NCI-H226 (cell line): ENCODE results near the gene TRMT61A.

Source experiments
- DNase-seq: peaks from one replicate; pipeline ENCODE4 v3.0.0-alpha.2; 2015

TRMT61A gene

DNA sequence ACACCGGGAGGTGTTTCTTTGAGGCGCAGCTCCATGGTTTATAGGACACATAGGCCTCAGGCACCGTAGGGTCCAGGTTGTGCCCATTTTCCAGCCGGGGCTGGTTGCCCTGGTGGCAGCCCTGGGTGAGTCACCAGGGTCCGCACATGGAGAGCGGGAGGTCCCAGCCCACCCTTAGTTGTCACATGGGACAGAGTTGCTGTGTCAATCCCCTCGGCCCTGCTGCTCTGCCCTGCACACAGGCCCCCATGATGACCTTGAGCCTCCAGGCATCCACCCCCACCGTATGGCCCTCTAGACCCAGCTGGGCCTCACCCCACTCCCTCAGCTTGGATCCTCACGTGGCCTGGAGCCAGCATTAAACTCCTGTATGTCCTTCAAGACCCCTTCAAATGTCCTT, 7.7 kb downstream of the TRMT61A start:
- no peak for DNase-seq

DNA sequence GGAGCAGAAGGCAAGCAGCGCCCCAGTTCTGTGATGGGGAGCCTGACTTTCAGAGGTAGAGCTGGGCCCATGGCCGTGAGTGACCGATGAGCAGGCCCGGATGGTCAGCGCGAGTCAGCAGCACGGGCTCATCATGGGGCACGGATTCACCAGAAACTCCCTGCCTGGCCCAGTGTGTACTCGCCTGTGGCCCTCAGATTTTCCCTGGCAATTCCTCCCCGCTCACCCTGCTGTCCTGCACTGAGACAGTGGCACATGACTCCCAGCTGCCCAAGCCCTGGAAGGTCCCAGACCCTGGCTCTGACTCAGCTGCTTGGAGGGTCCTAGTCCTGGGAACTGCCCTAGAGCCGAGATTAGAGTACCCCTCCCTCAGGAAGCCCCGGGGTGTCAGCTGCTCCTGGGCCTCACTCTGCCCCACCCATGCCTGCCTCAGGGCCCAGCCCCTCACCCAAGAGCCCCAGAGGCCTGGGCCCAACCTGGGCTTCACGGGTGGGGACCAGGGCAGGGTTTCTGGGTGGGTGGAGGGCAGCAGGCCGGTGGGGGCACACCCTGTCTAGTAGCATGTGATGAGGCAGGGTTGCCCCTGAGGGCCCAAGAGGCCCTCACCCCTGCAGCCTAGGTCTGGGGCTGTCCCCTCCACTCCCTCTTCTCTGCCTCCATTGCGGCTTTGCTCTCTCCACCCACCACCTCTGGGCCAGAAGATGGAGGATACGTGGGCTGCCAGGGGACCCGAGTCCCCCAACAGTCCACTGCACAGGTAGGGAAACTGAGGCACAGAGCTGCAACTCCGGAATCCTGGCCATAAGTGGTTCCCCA, 8.4 kb downstream of the TRMT61A start:
- DNase-seq = no peak

DNA sequence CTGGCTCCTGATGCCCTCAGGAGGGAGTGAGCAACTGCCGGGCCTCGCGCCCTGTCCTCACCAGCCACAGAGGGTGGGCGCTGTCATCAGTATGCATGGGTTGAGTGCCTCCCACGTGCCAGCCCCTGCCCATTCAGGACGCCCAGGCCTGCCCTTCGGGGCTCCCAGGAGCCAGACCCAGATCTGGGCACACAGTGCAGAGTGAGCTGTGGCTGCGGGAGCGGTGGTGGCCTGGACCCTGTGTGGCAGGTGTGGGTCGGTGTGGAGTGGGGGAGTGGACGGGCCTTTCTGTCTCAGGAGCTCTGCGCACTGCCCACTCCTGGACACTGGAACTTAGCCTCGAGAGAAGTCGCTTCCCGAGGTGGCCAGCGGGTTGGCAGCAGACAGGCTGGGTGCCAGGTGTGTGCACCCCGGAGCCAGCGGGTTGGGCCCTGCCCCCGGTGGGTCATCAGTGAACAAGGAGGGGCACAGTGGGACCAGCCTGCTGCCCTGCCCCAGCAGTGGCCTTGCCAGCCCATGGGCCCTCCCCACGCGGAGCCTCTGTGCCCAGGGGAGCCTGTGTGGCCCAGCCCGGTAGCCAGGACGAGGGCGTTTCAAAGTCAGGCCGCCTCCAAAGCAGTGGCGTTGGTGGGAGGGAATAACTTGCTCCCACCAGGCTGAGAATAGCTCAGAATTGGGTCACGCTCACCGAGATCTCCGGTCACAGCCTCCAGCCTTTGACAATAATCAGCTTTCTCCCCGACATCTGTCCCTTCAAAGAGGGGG, 9.5 kb downstream of the TRMT61A start:
- DNase-seq = no peak

GRCh38 chr14:103539056-103539825, 10.2 kb downstream of the TRMT61A start:
- no peak for DNase-seq

DNA sequence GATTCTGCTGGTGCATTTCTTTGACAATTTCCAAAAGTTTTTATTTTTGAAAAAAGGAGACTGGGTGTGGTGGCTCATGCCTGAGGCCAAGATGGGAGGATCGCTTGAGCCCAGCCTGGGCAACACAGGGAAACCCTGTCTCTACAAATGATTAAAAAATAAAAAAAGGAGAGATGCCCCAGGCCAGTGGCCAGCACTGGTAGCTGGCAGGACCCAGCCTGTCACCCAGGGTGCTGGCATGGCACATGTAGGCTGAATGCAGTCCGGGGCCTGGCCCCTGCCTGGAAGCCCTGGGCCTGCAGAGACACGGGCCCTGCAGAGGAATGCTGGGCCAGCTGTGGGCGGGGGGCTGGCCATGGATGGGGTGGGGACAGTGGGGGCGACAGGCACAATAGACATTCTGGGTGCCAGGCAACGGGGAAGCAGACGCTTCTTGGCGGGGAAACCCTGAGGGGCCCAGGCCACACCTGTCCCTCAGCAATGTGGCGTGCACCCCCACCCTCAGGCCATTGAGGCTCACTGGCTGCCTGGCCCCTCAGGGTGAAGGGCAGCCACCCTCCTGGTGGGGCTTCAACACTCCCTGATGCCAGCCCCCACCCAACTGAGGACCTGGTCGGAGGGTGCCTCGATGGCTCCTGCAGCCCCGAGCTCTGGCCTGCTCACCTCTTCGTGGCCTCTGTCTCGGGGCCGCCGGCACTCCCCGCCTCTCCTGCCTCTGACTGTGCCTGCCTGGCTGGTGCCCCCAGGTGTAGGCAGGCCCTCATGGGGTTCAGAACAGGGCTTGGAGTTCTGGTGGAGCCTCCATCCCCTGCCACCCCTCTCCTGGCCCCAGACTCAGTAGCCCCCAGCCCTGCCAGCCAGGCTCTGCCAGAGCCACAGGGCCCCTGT, 12.1 kb downstream of the TRMT61A start:
- no peak for DNase-seq

DNA sequence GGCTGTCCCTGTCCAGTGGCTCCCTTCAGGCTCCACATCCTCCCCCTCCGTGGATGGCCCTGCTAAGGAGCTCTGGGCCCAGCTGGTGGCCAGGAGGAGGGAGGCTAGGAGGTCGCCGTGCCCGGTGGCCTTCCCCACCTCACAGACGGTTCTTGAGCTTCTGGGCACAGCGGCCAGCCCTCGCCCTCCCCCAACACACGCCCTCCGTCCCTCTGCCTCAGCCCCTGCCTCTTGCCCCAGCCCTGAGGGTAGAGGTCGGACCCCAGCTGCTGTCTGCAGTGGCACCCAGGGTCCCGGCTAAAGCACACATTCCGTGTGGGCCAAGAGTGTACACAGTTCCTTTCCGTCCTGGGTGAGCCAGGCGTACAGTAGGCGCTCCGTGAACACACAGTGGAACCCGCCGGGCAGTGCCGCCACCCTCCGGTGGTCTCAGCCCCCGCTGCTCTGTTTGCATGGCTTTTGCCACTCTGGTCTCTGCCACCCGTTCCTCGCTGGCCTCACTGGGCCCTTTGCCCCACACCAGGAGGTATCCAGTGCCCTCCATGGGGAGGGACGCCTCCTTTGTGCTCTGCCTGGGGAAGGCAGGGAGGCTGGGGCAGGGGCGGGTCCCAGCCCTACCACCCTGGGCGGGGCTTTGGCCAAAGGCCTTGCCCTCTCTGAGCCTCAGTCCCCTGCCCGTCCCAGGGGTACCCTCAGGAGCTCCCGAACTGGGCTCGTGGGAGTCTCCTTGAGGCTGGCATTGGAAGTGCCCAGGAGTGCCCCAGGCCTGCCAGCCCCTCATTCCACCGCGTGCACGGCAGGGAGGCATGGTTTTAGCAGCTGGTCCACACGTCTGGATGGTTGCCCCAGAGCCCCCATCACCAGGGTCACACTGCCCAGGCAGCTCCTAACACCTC, 13.0 kb downstream of the TRMT61A start:
- no peak for DNase-seq

DNA sequence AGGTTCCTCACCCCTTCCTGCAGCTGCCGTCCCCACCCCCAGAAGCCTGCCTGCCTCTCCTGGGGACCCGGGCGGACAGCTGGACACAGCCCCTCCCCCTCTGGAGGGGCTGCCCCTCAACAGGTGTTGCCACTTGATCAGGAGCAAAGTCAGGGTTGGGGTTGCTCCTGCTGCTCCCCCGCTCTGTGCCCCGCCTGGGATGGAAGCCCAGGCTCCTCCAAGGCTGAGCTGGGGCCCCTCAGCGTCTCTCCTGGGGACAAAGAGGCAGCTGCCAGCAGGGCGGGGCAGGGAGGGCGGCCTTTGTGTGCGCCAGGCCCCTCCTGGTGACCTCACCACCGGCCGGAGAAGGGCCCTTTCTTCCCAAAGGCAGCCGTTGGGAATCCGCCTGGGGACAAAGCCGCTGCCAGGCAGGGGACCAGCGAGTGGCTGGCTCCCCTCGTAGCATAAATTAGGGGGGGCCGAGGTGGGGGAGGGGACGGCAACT, 13.7 kb downstream of the TRMT61A start:
- DNase-seq = no peak

DNA sequence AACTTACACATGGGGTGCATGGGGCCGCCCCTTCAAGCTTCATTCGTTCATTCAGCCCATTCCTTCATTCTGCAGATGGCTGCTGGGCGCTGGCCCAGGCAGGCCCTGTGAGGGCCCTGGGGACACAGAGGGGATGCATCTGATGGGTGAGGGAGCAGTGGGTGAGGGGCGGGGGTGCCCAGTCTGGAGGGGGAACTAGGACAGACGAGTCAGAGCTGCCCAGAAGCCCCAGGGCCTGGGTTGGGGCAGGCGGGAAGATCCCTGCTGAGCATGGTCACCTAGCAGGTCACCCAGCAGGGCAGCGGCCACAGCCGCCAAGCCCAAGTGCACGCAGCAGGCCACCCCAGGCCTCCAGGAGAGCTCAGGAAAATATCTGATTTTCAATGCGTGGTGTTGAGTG, 14.1 kb downstream of the TRMT61A start:
- DNase-seq = no peak

DNA sequence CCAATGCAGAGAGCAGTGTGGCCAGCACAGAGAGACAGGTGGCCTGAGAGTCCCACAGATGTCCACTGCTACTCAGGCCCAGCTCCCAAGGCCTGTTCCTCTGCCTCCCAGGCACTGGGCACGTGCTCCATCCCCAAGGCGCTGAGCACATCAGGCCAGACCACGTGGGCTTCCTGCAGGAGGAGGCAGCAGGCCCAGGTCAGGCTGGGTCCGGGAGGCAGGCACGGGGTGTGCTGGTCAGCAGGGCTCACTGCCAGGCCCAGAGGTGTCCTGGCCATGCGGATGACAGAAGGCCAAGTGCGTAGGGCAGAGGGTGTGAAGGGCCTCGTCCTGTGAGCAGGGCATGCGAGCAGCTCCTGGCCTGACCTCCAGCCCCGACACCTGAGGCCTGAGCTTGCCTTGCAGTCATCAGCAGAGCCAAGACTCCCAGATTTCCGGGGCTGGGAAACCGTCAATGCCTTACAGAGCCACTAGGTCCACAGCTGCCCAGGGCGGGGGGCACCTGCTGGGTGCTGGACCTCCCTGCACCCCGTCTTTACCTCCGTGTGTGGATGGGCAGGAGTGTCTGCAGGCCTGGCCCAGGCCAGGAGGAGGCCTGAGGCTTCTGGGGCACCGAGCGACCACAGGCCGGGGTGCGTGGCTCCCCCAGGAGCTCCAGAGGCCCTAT, 14.9 kb downstream of the TRMT61A start:
- DNase-seq = no peak

- no peak for DNase-seq
Measured at GRCh38 chr14:103544388-103545218, 15.6 kb downstream of the TRMT61A start.

DNA sequence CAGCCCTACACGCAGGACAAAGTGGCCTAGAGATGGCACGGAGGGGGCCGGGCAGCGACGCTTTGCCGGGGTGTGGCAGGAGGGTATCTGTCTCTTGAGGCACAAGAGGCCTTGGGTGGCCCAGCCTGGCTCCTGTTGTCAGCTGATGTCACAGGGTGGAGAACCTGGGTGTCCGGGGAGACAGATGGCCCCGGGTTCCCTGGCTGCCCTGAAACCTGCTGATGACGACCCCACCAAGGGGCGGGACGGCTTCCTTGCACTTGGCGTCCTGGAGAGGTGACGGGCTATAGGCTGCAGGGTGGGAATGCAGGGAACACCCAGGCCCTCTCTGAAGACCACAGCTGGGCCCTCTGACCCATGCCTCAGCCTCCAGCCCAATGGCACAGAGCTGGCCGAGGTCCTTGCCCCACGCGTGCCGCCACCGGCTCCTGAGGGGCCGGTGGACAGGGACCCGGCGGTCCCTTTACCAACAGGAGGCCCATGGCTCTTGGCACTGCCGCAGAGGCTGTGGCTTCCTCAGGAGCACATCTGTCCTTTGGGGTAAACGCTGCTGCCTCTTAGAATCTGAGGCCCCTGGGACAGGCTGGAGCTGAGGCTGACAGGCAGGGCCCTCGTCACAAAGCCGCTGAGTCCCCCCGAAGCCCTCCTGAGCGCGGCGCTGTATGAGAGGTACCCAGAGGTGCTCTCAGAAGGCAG, 16.4 kb downstream of the TRMT61A start:
- DNase-seq = no peak

DNA sequence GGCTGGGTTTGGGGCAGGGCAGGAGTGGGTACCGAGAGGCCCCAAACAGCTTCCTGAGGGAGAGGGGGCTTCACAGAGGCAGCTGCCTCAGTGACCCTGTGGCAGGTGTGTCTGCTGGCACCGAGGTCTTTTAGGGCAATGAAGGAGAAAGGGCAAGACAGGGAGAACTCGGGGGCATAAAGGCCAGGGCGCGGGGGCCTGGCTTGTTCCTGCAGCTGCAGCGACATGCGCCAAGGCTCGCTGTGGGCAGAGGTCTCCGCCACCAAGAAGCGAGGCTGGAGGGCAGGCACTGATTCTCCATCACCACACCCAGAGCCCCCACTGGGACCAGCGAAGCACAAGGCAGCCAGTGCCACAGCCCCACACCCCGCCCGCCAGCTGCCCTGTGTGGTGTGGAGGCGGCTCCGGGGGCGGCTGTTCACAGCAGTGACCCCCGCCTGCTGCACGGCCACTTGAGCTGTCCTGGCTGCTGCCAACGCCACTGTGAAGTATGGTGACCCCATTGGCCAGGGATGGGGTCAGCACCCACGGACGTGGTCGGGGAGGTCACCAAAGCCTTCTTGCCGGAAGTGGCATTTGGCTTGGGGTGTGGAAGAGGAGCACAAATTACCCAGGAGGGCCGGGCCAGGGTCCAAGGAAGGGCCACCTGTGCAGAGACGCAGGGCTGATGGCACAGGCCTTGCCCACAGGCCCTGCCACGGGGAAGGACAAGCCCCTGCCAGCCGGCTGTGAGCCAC, 17.1 kb downstream of the TRMT61A start:
- DNase-seq = no peak

DNA sequence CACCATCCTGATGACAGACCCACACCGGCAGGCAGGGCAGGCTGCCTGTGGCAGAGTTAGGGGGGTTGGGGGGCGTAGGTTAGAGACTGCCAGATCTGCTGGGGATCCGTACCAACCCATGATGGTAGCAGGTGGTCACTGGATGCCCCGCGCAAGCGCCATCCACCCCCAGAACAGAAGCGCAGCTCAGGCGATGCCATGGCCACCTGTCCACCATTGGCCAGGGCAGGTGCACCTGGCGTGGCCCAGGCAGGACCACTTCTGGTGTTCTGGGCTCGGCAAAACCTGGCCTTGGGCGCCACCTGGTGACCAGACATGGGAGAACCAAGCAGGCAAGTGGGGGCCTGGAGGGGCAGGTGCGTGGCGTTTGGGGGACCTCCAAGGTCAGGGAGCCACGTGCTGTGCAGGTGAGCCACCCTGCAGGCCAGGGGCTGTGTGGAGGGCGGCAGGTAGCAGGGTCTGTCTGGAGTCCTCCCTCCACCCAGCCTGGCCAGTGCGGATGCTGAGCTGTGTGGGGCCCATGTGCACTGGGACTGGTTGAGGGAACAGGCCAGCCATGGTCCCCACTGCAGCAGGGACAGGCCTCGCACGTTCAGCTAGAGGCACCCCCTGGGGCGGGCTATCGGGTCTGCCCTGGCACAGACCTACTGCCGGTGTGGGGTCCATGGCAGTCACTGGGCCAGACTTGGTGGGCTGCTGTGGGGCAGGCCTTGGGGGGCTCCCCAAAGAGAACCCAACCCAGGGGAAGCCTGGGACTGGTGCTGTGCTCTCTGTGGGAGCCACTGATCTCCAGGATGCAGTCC, 17.9 kb downstream of the TRMT61A start:
- no peak for DNase-seq

DNA sequence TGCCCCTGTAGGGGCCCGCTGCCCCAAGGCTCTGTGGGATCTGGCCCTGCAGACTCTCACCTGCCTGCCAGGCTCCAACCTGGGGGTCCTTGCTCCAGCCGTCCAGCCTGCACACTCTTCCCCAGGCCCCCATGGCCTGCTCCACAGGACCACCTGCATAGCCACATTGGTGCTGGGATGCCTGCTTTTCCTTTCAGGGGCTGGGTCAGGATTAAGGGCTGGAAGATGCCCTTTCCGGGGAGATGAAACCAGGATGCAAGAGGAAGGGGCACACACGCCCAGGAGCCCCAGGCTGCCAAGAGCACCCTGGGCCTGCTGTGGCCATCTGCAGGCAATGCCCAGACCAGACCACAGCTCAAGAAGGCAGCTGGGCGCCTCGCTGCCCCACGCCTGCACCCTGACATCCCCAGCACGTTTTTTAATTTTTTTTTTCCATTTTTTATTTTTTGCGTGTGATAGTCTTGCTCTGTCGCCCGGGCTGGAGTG, 18.5 kb downstream of the TRMT61A start:
- DNase-seq = no peak

- DNase-seq = no peak
Measured at GRCh38 chr14:103547941-103548462, 19.0 kb downstream of the TRMT61A start.

DNA sequence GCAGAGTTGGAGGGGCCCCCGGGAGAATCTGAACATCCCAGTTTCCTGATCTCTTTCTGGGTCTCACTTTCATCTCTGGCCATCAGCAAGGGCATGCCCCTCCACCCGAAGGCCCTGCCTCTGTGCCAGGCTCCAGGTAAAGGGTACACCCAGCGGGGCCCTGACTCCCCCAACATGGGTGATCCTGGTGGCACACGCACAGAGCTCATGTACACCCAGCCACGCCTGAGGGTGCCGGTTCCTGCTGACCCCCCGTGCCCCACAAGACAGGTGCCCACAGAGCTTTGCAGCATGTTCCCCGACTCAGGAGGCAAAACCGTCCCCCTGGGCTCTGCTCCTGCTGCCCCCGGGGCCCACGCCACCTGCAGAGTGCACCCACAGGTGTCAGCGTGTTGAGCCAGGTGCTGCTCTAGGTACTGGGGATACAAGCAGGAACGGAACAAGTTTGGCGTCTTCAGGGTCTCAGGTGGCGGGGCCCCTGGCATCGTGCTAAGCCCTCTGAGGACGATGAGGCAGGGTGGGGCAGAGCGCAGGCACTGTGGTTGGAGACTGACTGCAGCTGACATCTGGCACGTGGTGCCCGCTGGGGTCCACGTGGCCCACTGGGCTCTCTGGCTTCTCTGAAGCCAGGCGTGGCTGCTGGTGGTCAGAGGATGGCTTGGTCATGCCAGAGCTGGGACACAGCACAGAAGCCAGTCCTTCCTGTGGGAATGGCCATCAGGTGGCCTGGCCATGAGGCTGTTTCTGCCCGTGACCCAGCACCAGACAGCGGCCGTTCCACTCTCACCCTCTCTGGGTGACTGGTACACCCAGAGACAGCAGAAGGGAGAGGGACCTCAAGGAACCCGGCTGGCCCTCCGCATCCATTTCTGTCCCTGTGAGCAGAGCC, 19.7 kb downstream of the TRMT61A start:
- DNase-seq = no peak
